ENCODE results near the gene CLIC3. TPM values are rescaled to one million over a fixed set of nuclear protein-coding genes. Genes with fewer than 3 reads are reported as not detected.

CLIC3 gene
- total RNA-seq, 4 donors from 2014 or later = 2.5 to 3.8 TPM; not detected in 2

DNA sequence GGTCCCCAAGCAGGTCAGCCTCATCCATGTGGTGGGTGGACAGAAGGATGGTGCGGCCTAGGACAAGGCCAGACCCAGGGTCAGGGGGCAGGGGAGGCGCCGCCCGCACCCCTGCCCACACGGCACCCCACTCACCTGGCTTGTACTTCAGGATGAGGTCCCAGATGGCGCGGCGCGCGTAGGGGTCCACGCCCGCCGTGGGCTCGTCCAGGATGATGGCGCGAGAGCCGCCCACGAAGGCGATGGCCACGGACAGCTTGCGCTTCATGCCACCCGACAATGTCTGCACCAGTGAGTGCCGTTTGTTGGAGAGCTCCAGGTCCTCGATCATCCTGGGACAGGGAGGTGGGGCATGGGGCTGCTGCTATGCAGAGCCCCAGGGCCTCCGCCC lies 19.2 kb upstream of the CLIC3 start:
- no peak overlapping the region for H3K27ac ChIP-seq
- intact Hi-C loops (cut with DNase I; ENCODE audit: low total_unique reads) (no loop called here), in situ Hi-C loops (cut with MboI; ENCODE audit: low pct_ligation_motif_present in 1 of 4, low pct_unique_long_range_greater_than_20kb in 1 of 4, low sequenced_read_pairs in 3 of 4) (no loop called here)
- no peak overlapping the region for H3K4me3 ChIP-seq
- H3K4me1 ChIP-seq = no peaks in the 10 kb centered on the region
- no peak for TF ChIP-seq POLR2AphosphoS5 (IDR thresholded peaks at IDR 0.05)
- TF ChIP-seq, protein P1, sequence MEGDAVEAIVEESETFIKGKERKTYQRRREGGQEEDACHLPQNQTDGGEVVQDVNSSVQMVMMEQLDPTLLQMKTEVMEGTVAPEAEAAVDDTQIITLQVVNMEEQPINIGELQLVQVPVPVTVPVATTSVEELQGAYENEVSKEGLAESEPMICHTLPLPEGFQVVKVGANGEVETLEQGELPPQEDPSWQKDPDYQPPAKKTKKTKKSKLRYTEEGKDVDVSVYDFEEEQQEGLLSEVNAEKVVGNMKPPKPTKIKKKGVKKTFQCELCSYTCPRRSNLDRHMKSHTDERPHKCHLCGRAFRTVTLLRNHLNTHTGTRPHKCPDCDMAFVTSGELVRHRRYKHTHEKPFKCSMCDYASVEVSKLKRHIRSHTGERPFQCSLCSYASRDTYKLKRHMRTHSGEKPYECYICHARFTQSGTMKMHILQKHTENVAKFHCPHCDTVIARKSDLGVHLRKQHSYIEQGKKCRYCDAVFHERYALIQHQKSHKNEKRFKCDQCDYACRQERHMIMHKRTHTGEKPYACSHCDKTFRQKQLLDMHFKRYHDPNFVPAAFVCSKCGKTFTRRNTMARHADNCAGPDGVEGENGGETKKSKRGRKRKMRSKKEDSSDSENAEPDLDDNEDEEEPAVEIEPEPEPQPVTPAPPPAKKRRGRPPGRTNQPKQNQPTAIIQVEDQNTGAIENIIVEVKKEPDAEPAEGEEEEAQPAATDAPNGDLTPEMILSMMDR (IDR thresholded peaks at IDR 0.05) = no peak
- TF ChIP-seq POLR2A (IDR thresholded peaks at IDR 0.05) = no peak
- no peak for TF ChIP-seq EP300 (IDR thresholded peaks at IDR 0.05; ENCODE audit: low read depth)
- DNase-seq = no peak
- H3K36me3 ChIP-seq = no peaks in the 10 kb centered on the region
- H3K27me3 ChIP-seq = no peaks in the 10 kb centered on the region
- no peaks in the 10 kb centered on the region for H3K9me3 ChIP-seq
- WGBS, 2 donors (ENCODE audit: low coverage in 1 of 2) = 98% methylated on average over 24 of the region's 25 CpGs; no CpG with 5 or more reads in 1 of the 2 donors

DNA sequence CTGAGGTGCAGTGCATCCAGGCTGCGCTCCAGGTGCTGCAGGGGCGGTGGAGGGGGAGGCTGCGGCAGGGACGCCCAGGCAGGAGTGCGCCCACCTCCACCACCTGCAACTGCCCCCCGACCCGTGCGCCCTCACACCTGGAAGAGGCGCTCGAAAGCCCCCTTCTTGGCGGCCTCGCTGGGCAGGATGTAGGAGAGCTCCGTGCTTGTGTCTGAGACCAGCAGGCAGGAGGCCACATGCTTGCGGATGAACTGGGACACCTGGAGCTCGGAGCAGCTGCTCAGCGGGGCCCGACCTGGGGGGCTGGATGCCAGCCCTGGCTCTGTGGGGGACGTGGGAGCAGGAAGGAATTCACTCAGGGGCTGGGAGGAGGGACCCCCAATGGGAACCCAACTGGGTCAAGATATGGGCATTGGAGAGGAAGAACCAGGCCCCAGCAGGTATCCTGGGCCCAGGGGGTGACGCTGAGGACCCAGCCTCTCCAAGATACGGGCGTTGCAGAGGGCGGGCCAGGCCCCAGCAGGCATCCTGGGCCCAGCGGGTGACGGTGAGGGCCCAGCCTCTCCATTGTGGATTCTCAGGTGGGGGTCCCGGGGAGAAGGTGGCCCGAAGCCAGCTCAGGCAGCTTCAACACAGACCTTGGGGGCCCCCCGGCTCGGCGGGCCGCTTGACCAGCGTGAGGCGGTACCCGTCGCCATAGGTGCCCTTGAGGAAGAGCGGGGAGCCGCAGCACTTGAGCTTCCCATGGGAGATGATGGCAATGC lies 18.6 kb upstream of the CLIC3 start:
- H3K27me3 ChIP-seq = no peaks in the 10 kb centered on the region
- 95% methylated on average over 35 of the region's 36 CpGs; no CpG with 5 or more reads in 1 of the 2 donors for WGBS, 2 donors (ENCODE audit: low coverage in 1 of 2)
- H3K4me1 ChIP-seq = no peaks in the 10 kb centered on the region
- DNase-seq = no peak
- H3K27ac ChIP-seq = no peak overlapping the region
- intact Hi-C loops (cut with DNase I; ENCODE audit: low total_unique reads) = no loop called here
- in situ Hi-C loops (cut with MboI; ENCODE audit: low pct_ligation_motif_present in 1 of 4, low pct_unique_long_range_greater_than_20kb in 1 of 4, low sequenced_read_pairs in 3 of 4) = no loop called here
- H3K36me3 ChIP-seq = no peaks in the 10 kb centered on the region
- TF ChIP-seq POLR2A (IDR thresholded peaks at IDR 0.05) (no peak), EP300 (IDR thresholded peaks at IDR 0.05; ENCODE audit: low read depth) (no peak), POLR2AphosphoS5 (IDR thresholded peaks at IDR 0.05) (no peak)
- H3K4me3 ChIP-seq = no peak overlapping the region
- H3K9me3 ChIP-seq = no peaks in the 10 kb centered on the region

- in situ Hi-C loops (cut with MboI; ENCODE audit: low pct_ligation_motif_present in 1 of 4, low pct_unique_long_range_greater_than_20kb in 1 of 4, low sequenced_read_pairs in 3 of 4) = no loop called here
- WGBS, 2 donors (ENCODE audit: low coverage in 1 of 2) = 89% methylated on average over 23 of the region's 23 CpGs; no CpG with 5 or more reads in 1 of the 2 donors
- Histone ChIP-seq H3K9me3 (no peaks in the 10 kb centered on the region), H3K4me1 (no peaks in the 10 kb centered on the region), H3K4me3 (no peak overlapping the region), H3K27ac (no peak overlapping the region), H3K36me3 (no peaks in the 10 kb centered on the region), H3K27me3 (no peaks in the 10 kb centered on the region)
- no peak for DNase-seq
- intact Hi-C loops (cut with DNase I; ENCODE audit: low total_unique reads) = no loop called here
- TF ChIP-seq POLR2AphosphoS5 (IDR thresholded peaks at IDR 0.05) = no peak
- TF ChIP-seq, protein P1 (IDR thresholded peaks at IDR 0.05) = no peak
- no peak for TF ChIP-seq POLR2A (IDR thresholded peaks at IDR 0.05)
- no peak for TF ChIP-seq EP300 (IDR thresholded peaks at IDR 0.05; ENCODE audit: low read depth)
Measured at GRCh38 chr9:137014166-137014565, 17.8 kb upstream of the CLIC3 start.

DNA sequence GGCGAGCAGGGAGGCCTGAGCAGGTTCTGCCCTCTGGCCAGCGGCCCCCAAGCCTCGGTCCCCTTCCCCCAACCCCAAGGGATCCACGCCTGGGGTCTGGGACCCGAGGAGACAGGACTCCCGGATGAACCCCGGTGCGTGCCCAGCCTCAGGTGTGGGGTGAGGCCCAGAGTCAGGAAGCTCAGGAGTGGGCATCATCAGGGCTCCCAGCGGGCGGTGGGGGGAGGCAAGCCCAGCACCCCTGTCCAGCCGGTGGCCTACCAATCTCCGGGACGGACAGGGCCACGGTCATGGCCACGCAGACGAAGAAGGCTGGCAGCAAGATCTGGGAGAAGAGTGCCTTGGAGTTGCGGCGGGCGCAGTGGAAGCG lies 17.2 kb upstream of the CLIC3 start:
- Histone ChIP-seq H3K27me3 (no peaks in the 10 kb centered on the region), H3K4me1 (no peaks in the 10 kb centered on the region), H3K9me3 (no peaks in the 10 kb centered on the region), H3K27ac (no peak overlapping the region), H3K4me3 (no peak overlapping the region), H3K36me3 (no peaks in the 10 kb centered on the region)
- in situ Hi-C loops (cut with MboI; ENCODE audit: low pct_ligation_motif_present in 1 of 4, low pct_unique_long_range_greater_than_20kb in 1 of 4, low sequenced_read_pairs in 3 of 4) = no loop called here
- intact Hi-C loops (cut with DNase I; ENCODE audit: low total_unique reads) = no loop called here
- no peak for DNase-seq
- 99% methylated on average over 20 of the region's 20 CpGs; no CpG with 5 or more reads in 1 of the 2 donors for WGBS, 2 donors (ENCODE audit: low coverage in 1 of 2)
- TF ChIP-seq POLR2AphosphoS5 (IDR thresholded peaks at IDR 0.05) (no peak), POLR2A (IDR thresholded peaks at IDR 0.05) (no peak), EP300 (IDR thresholded peaks at IDR 0.05; ENCODE audit: low read depth) (no peak)
- TF ChIP-seq, protein P1 (IDR thresholded peaks at IDR 0.05) = no peak
